CD4-positive, alpha-beta T cell treated with Interleukin-4 for 1 hour (primary cell): Measurements from ENCODE around the gene CD82.
"Not testable (repeated sequence)": the region's sequence is repeated elsewhere in the genome, so short reads cannot be mapped to it uniquely, and the experiment has no call there.

ENCODE experiments used
- DNase-seq, 2 donors: peaks; one replicate each; pipeline ENCODE4 v3.0.0-alpha.2; 2020 to 2022

Gene CD82

DNA sequence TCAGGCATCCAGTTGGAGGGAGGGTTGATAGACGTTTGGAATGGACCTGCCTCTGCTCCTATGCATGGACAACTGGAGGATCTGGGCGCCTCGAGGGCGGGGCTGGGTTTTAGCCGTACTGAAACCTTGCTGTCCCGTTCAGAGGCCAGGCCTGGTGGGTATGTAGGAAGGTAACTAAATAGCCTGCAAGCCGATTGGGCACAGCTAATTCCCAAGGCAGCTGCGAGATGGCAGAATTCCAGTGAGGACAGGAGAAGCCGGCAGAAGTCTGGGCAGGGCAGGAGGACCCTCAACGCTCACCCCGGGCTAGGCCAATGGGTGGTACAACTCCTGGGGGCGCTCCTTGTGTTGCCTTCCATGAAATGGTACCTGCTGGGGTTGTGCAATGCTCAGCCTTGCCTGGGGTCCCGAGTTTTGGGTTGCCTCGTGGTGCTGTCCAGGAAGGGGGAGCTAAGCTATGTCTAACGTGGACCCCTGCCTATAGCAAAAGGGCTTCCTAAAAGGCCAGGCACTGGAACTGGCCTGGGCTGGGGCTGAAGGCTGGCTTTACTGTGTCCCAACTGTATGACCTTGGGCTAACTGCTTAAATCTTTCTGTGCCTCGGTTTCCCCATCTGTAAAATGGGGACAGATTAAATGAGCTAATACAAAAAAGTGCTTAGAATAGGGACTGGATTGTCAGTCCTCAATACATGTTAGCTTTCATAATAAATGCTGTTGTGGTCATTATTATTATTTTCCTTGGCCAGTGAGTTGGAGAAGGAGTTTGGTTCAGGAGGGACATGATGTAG, 30.1 kb upstream of the CD82 start:
- DNase-seq, result no peak

DNA sequence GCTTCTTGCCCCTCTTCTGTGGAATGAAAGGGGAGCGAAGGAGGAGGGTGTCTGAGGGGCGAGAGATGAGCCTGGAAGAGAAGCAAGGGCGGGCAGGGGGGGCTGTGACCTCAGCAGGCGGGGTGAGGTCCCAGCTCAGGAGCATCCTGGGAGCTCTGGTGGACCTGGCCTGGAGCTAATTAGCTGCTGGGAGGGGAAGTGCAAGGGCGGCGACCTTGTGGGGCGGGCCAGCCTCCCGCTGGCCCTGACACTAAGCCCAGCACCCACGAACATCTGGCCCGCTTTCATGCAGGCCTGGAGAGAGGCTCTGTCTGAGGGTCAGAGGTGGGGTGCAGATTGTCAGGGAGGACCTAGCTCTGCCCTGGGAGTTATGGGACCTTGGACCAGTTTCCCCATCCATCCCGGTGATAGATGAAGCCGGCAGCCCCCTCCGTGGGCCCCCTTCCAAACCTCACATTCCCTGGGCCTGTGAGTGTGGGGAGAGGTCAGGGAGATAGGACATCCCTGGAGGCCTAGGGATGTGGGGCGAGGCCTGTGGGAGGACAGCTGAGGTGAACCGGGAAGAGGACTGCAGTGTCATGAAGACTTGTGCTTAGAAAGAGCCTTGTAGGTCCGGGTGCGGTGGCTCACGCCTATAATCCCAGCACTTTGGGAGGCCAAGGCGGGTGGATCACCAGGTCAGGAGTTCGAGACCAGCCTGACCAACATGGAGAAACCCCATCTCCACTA, 28.5 kb upstream of the CD82 start:
- DNase-seq, result no peak

DNA sequence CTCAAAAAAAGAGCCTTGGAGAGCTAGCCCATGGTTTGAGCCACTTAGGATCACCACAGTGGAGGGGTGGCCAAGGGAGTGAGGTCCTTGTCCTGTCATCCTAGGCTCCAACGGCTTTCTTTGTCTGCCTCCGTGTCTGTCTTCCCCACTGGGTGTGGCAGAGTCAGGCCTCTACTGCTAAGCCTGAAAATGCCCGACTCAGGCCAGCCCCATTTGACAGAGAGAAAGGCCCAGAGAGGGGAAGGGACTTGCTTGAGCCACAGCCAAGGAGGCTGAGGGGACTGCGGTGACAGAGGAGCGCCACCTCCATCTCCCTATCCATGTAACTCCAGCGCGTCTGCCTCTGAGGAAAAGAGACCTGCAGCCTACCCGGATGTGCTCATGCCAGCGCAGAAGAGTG, 27.8 kb upstream of the CD82 start:
- DNase-seq, result no peak

DNA sequence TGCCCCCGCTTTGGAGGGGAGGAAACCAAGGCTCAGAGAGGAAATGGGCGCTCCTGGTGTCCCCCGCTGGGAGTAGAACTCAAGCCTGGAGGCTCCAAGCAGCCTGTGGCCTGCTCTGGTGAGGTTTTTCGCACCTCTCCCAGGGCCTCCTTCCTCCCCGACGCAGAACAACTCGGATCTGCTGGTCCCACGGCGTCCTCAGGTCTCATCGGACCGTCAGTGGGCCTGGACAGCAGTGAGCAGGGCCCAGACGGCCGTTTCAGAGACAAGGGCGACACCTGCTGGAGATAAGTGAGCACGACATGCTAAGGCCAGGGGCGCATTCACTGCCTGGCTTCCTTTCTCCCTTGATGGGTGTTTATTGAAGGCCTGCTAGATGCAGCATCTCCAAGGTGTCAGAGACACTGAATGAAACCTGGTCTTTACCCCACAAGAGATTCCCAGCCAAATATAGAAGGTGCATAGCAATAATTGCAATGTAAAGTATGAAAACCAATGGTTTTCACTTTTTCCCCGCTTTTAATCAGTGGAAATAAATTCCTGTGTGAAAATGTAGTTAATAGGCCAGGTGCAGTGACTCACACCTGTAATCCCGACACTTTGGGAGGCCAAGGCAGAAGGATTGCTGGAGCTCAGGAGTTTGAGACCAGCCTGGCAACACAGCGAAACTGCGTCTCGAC, 26.9 kb upstream of the CD82 start:
- DNase-seq, result peak; percentile 71 to 73

DNA sequence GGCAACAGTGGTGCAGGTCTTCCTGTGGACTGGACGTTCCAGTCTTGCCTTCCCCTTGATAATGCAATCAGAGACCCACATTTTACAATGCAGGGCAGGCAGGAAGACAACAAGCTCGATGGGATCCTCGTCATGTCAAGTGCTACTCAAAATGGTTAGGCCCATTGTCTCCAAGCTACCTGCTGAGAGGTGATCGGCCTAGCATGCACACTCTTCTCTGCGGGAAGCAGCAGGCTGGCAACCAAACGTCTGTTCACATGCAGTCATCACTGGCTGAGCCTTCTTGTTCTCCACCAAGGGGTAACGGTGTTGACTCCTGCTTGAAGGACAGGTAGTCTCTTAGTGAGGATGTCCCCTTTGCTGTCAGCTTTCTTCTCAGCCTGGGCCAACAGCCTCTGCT, 25.5 kb upstream of the CD82 start:
- DNase-seq, result no peak

DNA sequence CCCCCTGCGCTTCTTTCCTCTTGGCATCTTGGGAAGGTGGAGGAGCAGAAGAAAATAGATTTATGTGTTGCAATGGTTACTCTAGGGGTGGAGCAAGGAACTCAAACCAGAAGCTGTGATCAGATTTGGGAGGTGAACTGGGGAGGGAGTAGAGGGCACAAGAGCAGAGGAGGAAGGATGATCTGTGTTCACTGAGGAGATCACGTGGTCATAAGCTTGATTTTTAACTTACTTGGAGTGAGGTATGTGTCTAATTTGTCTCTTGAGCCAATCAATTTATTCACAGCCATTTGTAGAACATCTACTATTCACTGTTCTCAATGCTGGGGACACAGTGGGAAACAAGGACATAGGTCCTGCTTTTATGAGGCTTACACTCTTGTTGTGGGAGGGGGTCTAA, 24.8 kb upstream of the CD82 start:
- no peak for DNase-seq

DNA sequence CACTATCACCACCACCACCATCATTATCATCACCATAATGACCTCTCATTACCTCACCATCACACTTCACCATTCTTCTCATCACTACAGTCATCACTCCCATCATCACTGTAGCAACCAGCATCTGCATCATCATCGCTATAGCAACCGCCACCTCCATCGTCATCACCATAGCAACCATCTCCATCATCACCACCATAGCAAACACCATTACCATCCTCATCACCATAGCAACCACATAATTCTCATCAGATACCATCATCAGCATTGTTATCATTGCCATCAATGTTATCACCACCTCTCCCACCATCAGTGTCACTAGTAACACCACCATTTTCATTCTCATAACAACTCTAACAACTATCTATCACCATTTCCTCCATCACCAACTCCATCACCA, 23.1 kb upstream of the CD82 start:
- DNase-seq, result no peak

DNA sequence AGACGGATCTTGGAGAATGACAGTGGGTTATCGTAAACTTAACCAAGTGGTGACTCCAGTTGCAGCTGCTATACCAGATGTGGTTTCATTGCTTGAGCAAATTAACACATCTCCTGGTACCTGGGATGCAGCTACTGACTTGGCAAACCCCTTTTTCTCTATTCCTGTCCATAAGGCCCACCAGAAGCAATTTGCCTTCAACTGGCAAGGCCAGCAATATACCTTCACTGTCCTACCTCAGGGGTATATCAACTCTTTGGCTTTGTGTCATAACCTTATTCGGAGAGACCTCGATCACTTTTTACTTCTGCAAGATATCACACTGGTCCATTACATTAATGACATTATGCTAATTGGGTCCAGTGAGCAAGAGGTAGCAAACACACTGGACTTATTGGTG, 18.5 kb upstream of the CD82 start:
- not testable (repeated sequence) for DNase-seq

DNA sequence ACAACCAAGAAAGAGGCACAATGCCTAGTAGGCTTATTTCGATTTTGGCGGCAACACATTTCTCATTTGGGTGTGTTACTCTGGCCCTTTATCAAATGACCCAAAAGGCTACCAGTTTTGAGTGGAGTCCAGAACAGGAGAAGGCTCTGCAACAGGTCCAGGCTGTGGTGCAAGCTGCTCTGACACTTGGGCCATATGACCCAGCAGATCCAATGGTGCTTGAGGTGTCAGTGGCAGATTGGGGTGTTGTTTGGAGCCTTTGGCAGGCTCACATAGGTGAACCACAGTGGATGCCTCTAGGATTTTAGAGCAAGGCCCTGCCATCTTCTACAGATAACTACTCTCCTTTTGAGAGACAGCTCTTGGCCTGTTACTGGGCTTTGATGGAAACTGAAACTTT, 17.9 kb upstream of the CD82 start:
- DNase-seq, result not testable (repeated sequence)

DNA sequence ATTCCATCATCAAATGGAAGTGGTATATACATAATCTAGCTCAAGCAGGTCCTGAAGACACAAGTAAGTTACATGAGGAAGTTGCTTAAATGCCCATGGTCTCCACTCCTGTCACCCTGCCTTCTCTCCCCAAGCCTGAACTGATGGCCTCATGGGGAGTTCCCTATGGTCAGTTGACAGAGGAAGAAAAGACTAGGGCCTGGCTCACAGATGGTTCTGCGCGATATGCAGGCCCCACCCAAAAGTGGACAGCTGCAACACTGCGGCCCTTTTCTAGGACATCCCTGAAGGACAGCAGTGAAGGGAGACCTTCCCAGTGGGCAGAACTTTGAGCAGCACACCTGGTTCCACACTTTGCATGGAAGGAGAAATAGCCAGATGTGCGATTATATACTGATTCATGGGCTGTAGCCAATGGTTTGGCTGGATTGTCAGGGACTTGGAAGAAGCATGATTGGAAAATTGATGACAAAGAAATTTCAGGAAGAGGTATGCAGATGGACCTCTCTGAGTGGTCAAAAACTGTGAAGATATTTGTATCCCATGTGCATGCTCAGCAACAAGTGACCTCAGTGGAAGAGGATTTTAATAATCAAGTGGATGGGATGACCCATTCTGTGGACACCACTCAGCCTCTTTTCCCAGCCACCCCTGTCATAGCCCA, 17.3 kb upstream of the CD82 start:
- no peak for DNase-seq

DNA sequence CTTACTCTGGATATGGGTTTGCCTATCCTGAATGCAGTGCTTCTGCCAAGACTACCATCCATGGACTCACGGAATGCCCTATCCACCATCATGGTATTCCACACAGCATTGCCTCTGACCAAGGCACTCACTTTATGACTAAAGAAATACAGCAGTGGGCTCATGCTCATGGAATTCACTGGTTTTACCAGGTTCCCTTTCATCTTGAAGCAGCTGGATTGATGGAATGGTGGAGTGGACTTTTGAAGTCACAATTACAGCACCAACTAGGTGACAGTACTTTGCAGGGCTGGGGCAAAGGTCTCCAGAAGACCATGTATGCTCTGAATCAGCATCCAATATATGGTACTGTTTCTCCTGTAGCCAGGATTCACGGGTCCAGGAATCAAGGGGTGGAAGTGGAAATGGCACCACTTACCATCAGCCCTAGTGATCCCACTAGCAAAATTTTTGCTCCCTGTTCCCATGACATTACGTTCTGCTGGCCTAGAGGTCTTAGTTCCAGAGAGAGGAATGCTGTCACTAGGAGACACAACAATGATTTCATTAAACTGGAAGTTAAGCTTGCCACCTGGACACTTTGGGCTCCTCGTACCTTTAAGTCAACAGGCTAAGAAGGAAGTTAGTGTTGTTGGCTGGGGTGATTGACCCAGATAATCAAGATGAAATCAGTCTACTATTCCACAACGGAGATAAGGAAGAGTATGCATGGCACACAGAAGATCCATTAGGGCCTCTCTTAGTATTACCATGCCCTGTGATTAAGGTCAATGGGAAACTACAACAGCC, 16.3 kb upstream of the CD82 start:
- DNase-seq, result not testable (repeated sequence)

DNA sequence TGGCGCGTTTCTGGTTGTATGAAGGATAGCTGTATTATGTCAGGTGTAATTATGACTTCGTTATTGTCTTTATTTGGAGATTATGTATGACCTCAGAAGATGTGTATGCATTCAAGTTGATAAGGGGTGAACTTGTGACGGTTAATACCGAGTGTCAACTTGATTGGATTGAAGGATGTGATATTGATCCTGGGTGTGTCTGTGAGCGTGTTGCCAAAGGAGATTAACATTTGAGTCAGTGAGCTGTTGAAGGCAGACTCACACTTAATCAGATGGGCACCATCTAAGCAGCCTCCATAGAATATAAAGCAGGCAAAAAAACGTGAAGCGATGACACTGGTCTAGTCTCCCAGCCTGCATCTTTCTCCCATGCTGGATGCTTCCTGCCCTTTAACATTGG, 15.3 kb upstream of the CD82 start:
- DNase-seq, result no peak

DNA sequence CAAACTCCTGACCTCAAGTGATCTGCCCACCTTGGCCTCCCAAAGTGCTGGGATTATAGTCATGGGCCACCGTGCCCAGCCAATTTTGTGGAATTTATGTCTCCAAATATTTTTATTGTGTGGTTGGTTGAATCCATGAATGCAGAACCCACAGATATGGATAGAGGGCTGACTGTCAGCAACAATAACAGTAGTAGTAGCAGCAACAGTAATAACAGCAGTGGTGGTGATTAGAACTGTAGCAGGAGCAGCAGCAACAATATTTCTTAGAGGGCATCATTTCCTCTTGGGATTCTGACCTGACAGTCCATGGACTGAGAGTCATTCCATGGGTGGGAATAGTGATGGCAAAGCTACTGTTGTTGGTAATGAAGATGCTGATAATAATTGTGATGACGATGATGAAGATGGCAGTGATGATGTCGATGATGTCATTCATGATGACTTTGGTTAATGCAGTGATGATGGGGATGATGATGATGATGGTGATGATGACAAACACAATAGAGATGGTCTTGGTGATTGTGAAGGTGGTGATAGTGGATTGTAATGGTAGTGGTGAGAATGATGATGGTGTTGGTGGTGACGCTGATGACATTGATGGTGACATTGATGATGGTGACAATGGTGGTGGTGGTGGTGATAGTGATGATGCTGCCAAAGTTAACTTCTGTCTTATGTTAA, 13.9 kb upstream of the CD82 start:
- no peak for DNase-seq

DNA sequence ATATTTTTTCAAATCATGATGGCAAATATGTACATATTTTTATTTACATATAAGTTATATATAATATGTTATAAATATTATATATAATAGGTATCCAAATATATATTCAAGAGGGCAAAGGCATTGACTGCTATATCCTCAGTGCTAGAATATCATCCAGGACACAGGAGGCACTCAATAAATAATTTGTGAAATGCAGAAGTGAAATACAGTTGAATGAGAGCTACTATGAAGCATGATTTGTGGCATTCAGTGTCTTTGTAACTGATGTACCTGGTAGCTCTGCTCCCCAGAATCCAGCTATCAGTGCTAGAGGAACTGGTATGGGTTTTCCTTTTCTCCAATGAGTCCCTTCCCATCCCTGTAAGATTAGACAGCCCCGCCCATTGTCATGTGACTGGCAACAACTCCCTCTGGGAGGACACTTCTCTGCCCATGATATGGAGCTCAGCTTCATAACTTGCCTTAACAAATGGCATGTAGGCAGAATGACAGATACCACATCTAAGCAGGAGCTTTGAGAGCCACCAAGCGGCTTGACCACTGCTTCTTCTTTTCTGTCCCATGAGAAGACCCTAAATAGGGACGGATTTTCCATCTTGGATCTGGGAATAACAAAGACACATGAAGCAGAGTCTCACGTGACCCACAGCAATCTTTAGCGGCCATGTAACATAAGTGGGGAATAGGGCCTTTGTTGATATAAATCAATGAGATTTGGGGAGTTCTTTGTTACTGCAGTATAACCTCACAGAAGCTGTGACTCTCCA, 10.2 kb upstream of the CD82 start:
- no peak for DNase-seq

DNA sequence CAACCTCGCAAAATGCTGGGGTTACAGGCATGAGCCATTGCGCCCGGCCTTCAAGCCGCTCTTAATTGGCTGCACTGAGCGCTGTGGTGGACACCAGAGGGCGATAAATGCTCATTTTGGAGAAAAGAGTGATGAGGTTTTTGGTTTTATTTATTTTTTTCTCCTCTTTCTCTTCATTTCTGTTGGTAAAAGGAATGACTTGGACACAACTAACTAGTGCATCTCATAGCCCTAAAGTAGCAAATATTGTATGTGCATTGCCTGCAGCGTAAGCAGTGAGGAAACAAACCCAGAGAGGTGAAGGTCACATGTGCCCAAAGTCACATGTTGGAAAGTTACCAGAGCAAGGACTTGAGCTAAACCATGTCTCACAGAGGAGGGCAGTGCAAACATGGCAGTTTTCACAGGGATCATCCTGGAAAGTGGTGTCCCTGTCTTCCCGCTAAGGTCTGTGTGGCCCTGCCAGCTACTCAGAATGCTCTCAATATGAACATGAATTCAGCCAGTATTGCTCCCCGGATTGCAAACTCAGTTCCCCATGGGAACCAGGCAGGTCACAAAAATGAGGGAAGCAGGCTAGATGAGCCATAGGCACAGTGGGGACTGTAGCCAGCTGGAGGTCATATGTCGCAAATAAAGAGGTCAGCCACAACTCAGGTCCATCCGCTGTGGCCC, 8.6 kb upstream of the CD82 start:
- DNase-seq, result peak; percentile 69 to 74

DNA sequence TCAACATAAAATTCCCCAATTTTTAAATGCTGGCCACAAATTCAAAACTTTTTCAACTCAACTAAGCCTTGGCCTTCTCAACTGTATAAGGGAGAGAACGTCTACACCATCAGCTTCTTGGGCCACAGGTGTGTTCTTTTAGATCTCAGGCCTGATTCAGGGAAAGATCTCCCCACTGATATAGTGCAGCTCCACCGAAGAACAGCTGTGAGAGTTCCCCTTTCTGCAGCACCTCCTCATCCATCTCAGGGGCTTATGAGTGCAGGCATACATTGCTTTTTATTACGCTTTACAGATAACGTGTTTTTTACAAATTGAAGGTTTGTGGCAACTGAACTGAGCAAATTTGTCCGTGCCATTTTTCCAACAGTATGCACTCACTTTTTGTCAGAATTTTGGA, 8.0 kb upstream of the CD82 start:
- DNase-seq, result no peak

DNA sequence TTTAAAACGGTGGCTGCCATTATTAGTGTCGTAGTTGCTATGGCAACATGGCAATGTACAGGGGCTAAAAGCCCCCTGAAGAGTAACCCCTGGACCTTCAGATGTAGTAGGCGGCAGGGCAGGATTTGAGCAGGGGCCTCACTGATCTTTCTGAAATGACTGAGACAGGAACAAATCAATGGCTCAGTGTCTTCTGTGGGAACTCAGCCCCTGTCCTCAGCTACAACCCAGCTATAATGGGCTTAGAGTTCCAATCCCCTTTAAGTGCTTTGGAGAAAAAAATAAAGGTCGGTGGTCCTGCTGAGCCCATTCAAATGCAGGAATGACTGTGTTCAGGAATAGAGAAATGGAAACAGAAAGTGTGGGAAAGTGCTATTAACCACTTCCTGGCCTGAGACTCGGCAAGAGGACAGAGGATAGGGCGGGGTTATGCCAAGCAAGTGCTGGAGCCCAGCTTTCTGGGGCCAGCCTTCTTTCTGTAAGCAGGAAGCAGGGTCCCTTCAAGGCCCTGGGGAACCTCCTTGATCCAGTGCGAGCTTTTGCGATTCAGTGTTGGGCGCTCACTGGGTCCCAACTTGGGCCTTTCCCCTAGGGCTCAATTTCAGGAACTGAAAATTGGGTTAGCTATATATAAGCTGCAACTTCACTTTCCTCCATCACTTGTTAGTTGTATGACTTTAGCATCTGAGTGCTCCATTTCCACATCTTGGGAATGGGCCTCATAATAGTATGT, 6.1 kb upstream of the CD82 start:
- peak in 1 of 2 donors; percentile 61 for DNase-seq

DNA sequence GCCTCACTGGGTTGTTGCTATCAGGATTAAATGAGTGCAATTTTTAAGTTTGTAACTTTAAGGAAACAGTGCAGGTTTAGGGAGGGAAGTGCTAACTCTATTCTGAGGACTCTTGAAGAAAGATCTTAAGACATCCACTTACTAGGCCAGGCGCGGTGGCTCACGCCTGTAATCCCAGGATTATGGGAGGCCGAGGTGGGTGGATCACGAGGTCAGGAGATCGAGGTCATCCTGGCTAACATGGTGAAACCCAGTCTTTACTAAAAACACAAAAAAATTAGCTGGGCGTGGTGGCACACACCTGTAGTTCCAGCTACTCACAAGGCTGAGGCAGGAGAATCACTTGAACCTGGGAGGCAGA, 5.5 kb upstream of the CD82 start:
- DNase-seq, result not testable (repeated sequence)

DNA sequence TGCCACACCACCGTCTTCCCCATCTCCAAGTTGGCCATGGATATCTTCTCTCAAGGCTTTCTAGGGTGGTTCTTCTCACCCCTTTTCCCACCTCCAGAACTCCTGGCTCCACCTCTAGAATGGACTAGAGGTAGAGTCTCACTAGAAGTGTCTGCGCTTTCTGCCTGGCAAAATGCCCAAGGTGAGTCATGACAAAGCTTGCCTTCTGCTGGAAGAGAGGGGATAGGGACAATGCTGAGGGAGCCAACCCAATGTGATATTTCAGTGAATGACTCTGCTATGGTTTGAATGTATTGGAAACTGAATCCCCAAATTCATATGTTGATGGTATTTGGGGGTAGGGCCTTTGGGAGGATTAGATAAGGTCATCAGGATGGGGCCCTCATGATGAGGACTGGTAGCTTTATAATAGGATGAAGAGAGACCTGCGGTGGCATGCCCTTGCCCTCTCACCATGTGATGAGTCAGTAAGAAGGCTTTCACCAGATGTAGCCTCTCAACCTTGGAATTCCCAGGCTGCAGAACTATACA, 4.1 kb upstream of the CD82 start:
- no peak for DNase-seq
